ENCODE data around the gene METTL1. TPM values are rescaled to one million over a fixed set of nuclear protein-coding genes. Genes with fewer than 3 reads are reported as not detected.

The METTL1 gene
- total and polyA plus RNA-seq, 2 donors (not counting 1 experiment from before 2014, with no cell fraction given) = 9.1 to 9.2 TPM

DNA sequence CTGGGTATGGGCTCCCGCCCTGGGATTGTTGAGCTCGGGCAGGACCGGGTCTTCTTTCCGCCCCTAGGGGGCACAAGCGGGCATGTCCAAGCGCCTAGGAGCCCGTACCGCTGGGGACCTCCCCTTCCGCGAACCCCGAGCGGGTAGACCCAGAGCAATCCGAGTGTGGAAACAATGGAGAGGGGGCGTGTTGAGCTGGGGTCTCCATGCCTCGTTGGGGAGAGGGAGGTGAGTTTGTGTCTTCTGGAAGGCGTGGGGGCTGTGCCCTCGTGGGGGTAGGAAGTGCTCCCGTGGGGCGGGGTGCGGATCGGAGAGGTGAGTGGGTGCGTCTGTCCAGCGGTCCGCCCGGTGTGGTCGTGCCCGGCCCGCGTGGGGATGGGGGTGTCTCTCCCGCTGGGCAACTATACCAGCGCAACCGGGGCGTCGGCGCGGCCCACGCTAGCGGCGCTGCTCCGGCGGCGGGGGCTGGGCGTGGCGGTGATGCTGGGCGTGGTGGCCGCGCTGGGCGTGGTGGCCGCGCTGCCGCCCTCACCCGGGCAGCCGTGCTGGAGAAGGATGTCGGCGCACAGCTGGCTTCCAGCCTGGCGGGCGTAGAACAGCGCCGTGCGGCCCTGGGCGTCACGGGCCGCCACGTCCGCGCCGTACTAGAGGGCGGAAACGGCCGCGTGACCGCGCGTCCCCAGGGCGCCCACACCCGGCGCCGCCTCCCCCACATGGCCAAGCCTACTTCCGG lies 45.6 kb downstream of the METTL1 start:
- ChIA-PET POLR2A (interaction anchor here (0.6 kb wide), 1 partner anchor 1795 kb away, joined by 4 read pairs; no protein-coding TSS in a partner anchor), CTCF (no interaction called here)
- peaks cover 16% of the 10 kb centered on the region for H3K4me1 Mint-ChIP-seq
- H4K20me1 ChIP-seq (ENCODE audit: control insufficient read depth, insufficient read depth, low read length, poor library complexity, severe bottlenecking) = peaks cover 7% of the 10 kb centered on the region
- H3K27ac ChIP-seq (ENCODE audit: low read length in 2 of 2) = no peak overlapping the region
- no peaks in the 10 kb centered on the region for H3K27me3 Mint-ChIP-seq
- H3K27ac Mint-ChIP-seq = peak overlapping the region; percentile 46
- peaks cover 0 to 52% of the 10 kb centered on the region in 2 experiments for H3K36me3 ChIP-seq (replicated peaks in 1 of 2; ENCODE audit: control extremely low read depth in 1 of 2, control insufficient read depth in 1 of 2, extremely low read depth in 1 of 2, insufficient read depth in 2 of 2, low read length in 1 of 2)
- peak overlapping the region in 2 of 5 experiments; percentile 10 to 43 for H3K4me3 ChIP-seq (ENCODE audit: control extremely low read depth in 1 of 5, extremely low read depth in 1 of 5, insufficient read depth in 1 of 5, low read depth in 2 of 5, low read length in 4 of 5)
- intact Hi-C loops (cut with micrococcal nuclease) = no loop called here
- TF ChIP-seq, protein P1, sequence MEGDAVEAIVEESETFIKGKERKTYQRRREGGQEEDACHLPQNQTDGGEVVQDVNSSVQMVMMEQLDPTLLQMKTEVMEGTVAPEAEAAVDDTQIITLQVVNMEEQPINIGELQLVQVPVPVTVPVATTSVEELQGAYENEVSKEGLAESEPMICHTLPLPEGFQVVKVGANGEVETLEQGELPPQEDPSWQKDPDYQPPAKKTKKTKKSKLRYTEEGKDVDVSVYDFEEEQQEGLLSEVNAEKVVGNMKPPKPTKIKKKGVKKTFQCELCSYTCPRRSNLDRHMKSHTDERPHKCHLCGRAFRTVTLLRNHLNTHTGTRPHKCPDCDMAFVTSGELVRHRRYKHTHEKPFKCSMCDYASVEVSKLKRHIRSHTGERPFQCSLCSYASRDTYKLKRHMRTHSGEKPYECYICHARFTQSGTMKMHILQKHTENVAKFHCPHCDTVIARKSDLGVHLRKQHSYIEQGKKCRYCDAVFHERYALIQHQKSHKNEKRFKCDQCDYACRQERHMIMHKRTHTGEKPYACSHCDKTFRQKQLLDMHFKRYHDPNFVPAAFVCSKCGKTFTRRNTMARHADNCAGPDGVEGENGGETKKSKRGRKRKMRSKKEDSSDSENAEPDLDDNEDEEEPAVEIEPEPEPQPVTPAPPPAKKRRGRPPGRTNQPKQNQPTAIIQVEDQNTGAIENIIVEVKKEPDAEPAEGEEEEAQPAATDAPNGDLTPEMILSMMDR (IDR thresholded peaks at IDR 0.05) = no peak
- TF ChIP-seq EZH2 (IDR thresholded peaks at IDR 0.05; ENCODE audit: borderline replicate concordance, insufficient read depth, low read depth, low read length, poor library complexity, severe bottlenecking) = no peak
- ATAC-seq (ENCODE audit: low read depth) (peak; percentile 31), DNase-seq (no peak)
- H3K9me3 ChIP-seq (ENCODE audit: control extremely low read depth in 1 of 3, control insufficient read depth in 2 of 3, insufficient read depth in 1 of 3, low read length in 2 of 3) = peaks cover 0 to 7% (median 0%) of the 10 kb centered on the region in 3 donors
- no peaks in the 10 kb centered on the region for H3K79me2 ChIP-seq (ENCODE audit: control insufficient read depth, insufficient read depth, low read length)
- no peaks in the 10 kb centered on the region for H3K9me3 Mint-ChIP-seq (ENCODE audit: insufficient read depth)
- peaks cover 8 to 16% of the 10 kb centered on the region in 2 donors for H3K4me1 ChIP-seq (ENCODE audit: control insufficient read depth in 2 of 2, insufficient read depth in 2 of 2, low read length in 2 of 2)
- no peak overlapping the region for H2AFZ ChIP-seq (ENCODE audit: insufficient read depth, low read depth, low read length, poor library complexity, severe bottlenecking)
- 98% methylated on average over 70 of the region's 79 CpGs for WGBS (ENCODE audit: insufficient coverage)
- peak overlapping the region; percentile 15 for H3K9ac ChIP-seq (ENCODE audit: low read length)
- H3K4me3 Mint-ChIP-seq = peak overlapping the region; percentile 44
- H3K27me3 ChIP-seq (replicated peaks in 1 of 4; ENCODE audit: control extremely low read depth in 1 of 4, control insufficient read depth in 3 of 4, insufficient read depth in 4 of 4, low read length in 3 of 4) = no peaks in the 10 kb centered on the region
- peak overlapping the region; percentile 22 for H3K4me2 ChIP-seq (replicated peaks; ENCODE audit: low read depth, low read length, poor library complexity, severe bottlenecking)

DNA sequence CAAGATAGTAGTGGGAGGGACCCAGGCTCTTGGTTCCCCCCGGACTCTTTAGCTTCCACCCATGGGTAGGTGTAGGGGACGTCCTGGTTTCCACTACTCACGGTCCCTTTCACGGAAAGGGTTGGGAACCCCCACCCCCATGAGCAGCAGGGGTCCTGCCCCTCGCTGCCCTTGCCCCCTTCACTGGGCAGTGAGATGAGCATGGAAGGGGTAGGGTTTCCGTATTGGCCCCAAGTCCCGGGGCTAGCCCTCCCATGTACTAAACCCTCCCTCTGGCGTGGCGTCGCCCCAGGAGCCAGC lies 46.1 kb downstream of the METTL1 start:
- Histone ChIP-seq H3K4me3 (ENCODE audit: control extremely low read depth in 1 of 5, extremely low read depth in 1 of 5, insufficient read depth in 1 of 5, low read depth in 2 of 5, low read length in 4 of 5) (peak overlapping the region in 2 of 5 experiments; percentile 10 to 43), H3K27me3 (replicated peaks in 1 of 4; ENCODE audit: control extremely low read depth in 1 of 4, control insufficient read depth in 3 of 4, insufficient read depth in 4 of 4, low read length in 3 of 4) (no peaks in the 10 kb centered on the region), H3K27ac (ENCODE audit: low read length in 2 of 2) (no peak overlapping the region), H3K79me2 (ENCODE audit: control insufficient read depth, insufficient read depth, low read length) (no peaks in the 10 kb centered on the region), H3K36me3 (replicated peaks in 1 of 2; ENCODE audit: control extremely low read depth in 1 of 2, control insufficient read depth in 1 of 2, extremely low read depth in 1 of 2, insufficient read depth in 2 of 2, low read length in 1 of 2) (peaks cover 0 to 52% of the 10 kb centered on the region in 2 experiments), H3K9me3 (ENCODE audit: control extremely low read depth in 1 of 3, control insufficient read depth in 2 of 3, insufficient read depth in 1 of 3, low read length in 2 of 3) (peaks cover 0 to 7% (median 0%) of the 10 kb centered on the region in 3 donors), H3K4me2 (replicated peaks; ENCODE audit: low read depth, low read length, poor library complexity, severe bottlenecking) (peak overlapping the region; percentile 22), H3K4me1 (ENCODE audit: control insufficient read depth in 2 of 2, insufficient read depth in 2 of 2, low read length in 2 of 2) (peaks cover 8 to 16% of the 10 kb centered on the region in 2 donors), H4K20me1 (ENCODE audit: control insufficient read depth, insufficient read depth, low read length, poor library complexity, severe bottlenecking) (peaks cover 7% of the 10 kb centered on the region), H3K9ac (ENCODE audit: low read length) (peak overlapping the region; percentile 15), H2AFZ (ENCODE audit: insufficient read depth, low read depth, low read length, poor library complexity, severe bottlenecking) (no peak overlapping the region)
- Mint-ChIP-seq H3K27ac (no peak overlapping the region), H3K9me3 (ENCODE audit: insufficient read depth) (no peaks in the 10 kb centered on the region), H3K27me3 (no peaks in the 10 kb centered on the region), H3K4me3 (no peak overlapping the region), H3K4me1 (peaks cover 16% of the 10 kb centered on the region)
- no peak for DNase-seq
- CTCF ChIA-PET = no interaction called here
- no peak for ATAC-seq (ENCODE audit: low read depth)
- POLR2A ChIA-PET = interaction anchor here (0.6 kb wide), 1 partner anchor 1794 kb away, joined by 4 read pairs; no protein-coding TSS in a partner anchor
- TF ChIP-seq, protein P1 (IDR thresholded peaks at IDR 0.05) = no peak
- no peak for TF ChIP-seq EZH2 (IDR thresholded peaks at IDR 0.05; ENCODE audit: borderline replicate concordance, insufficient read depth, low read depth, low read length, poor library complexity, severe bottlenecking)
- intact Hi-C loops (cut with micrococcal nuclease) = no loop called here
- WGBS (ENCODE audit: insufficient coverage) = 100% methylated on average over 3 of the region's 10 CpGs
